ENCODE data around the gene COMMD1.
"Not testable (repeated sequence)": the region's sequence is repeated elsewhere in the genome, so short reads cannot be mapped to it uniquely, and the experiment has no call there.

The COMMD1 gene

GRCh38 chr2:61909116-61909515, 3.6 kb downstream of the COMMD1 start:
- peaks cover 2% of the 10 kb centered on the region for H3K36me3 ChIP-seq (ENCODE audit: insufficient read depth, insufficient read length, low read length)
- no peak for DNase-seq (ENCODE audit: low read depth, low spot score)
- no peaks in the 10 kb centered on the region for H3K9me3 ChIP-seq (ENCODE audit: insufficient read depth, low read length)
- no peak overlapping the region for H3K9ac ChIP-seq (ENCODE audit: insufficient read length, low read depth)
- no peaks in the 10 kb centered on the region for H3K27me3 ChIP-seq (ENCODE audit: insufficient read depth, insufficient read length)
- no peaks in the 10 kb centered on the region for H3K4me1 ChIP-seq (ENCODE audit: insufficient read depth, insufficient read length)
- TF ChIP-seq YY1 (IDR thresholded peaks at IDR 0.05; ENCODE audit: insufficient read depth, insufficient read length): no peak
- no peak for TF ChIP-seq SUZ12 (IDR thresholded peaks at IDR 0.05; ENCODE audit: extremely low read depth, insufficient read depth, insufficient read length)
- TF ChIP-seq ZNF274 (IDR thresholded peaks at IDR 0.05; ENCODE audit: low read depth, low read length): no peak
- no peak overlapping the region for H3K4me3 ChIP-seq (ENCODE audit: insufficient read length, low read depth)

- Histone ChIP-seq H3K27me3 (ENCODE audit: insufficient read depth, insufficient read length) (no peaks in the 10 kb centered on the region), H3K4me1 (ENCODE audit: insufficient read depth, insufficient read length) (no peaks in the 10 kb centered on the region), H3K36me3 (ENCODE audit: insufficient read depth, insufficient read length, low read length) (peaks cover 2% of the 10 kb centered on the region), H3K9ac (ENCODE audit: insufficient read length, low read depth) (no peak overlapping the region), H3K9me3 (ENCODE audit: insufficient read depth, low read length) (no peaks in the 10 kb centered on the region), H3K4me3 (ENCODE audit: insufficient read length, low read depth) (no peak overlapping the region)
- no peak for TF ChIP-seq ZNF274 (IDR thresholded peaks at IDR 0.05; ENCODE audit: low read depth, low read length)
- TF ChIP-seq SUZ12 (IDR thresholded peaks at IDR 0.05; ENCODE audit: extremely low read depth, insufficient read depth, insufficient read length): no peak
- TF ChIP-seq YY1 (IDR thresholded peaks at IDR 0.05; ENCODE audit: insufficient read depth, insufficient read length): no peak
- DNase-seq (ENCODE audit: low read depth, low spot score): no peak
Observed at GRCh38 chr2:61910603-61911002, 5.1 kb downstream of the COMMD1 start.

GRCh38 chr2:61911510-61911909, 6.0 kb downstream of the COMMD1 start:
- H3K9me3 ChIP-seq (ENCODE audit: insufficient read depth, low read length): no peaks in the 10 kb centered on the region
- no peak for DNase-seq (ENCODE audit: low read depth, low spot score)
- H3K4me3 ChIP-seq (ENCODE audit: insufficient read length, low read depth): no peak overlapping the region
- TF ChIP-seq ZNF274 (IDR thresholded peaks at IDR 0.05; ENCODE audit: low read depth, low read length) (no peak), YY1 (IDR thresholded peaks at IDR 0.05; ENCODE audit: insufficient read depth, insufficient read length) (no peak), SUZ12 (IDR thresholded peaks at IDR 0.05; ENCODE audit: extremely low read depth, insufficient read depth, insufficient read length) (no peak)
- H3K9ac ChIP-seq (ENCODE audit: insufficient read length, low read depth): no peak overlapping the region
- H3K4me1 ChIP-seq (ENCODE audit: insufficient read depth, insufficient read length): no peaks in the 10 kb centered on the region
- H3K36me3 ChIP-seq (ENCODE audit: insufficient read depth, insufficient read length, low read length): peaks cover 2% of the 10 kb centered on the region
- H3K27me3 ChIP-seq (ENCODE audit: insufficient read depth, insufficient read length): no peaks in the 10 kb centered on the region

- not testable (repeated sequence) for DNase-seq (ENCODE audit: low read depth, low spot score)
Observed at GRCh38 chr2:61914794-61915193, 9.3 kb downstream of the COMMD1 start.

GRCh38 chr2:61920548-61920947, 15.1 kb downstream of the COMMD1 start:
- no peaks in the 10 kb centered on the region for H3K9me3 ChIP-seq (ENCODE audit: insufficient read depth, low read length)
- H3K9ac ChIP-seq (ENCODE audit: insufficient read length, low read depth): no peak overlapping the region
- no peaks in the 10 kb centered on the region for H3K27me3 ChIP-seq (ENCODE audit: insufficient read depth, insufficient read length)
- TF ChIP-seq SUZ12 (IDR thresholded peaks at IDR 0.05; ENCODE audit: extremely low read depth, insufficient read depth, insufficient read length) (no peak), YY1 (IDR thresholded peaks at IDR 0.05; ENCODE audit: insufficient read depth, insufficient read length) (no peak), ZNF274 (IDR thresholded peaks at IDR 0.05; ENCODE audit: low read depth, low read length) (no peak)
- no peaks in the 10 kb centered on the region for H3K4me1 ChIP-seq (ENCODE audit: insufficient read depth, insufficient read length)
- DNase-seq (ENCODE audit: low read depth, low spot score): no peak
- peaks cover 2% of the 10 kb centered on the region for H3K36me3 ChIP-seq (ENCODE audit: insufficient read depth, insufficient read length, low read length)
- no peak overlapping the region for H3K4me3 ChIP-seq (ENCODE audit: insufficient read length, low read depth)

More at GRCh38 chr2:61914794-61915193, 9.3 kb downstream of the COMMD1 start:
- not testable (repeated sequence) for H3K4me3 ChIP-seq (ENCODE audit: insufficient read length, low read depth); H3K4me1 ChIP-seq (ENCODE audit: insufficient read depth, insufficient read length); H3K27me3 ChIP-seq (ENCODE audit: insufficient read depth, insufficient read length); H3K9me3 ChIP-seq (ENCODE audit: insufficient read depth, low read length); H3K9ac ChIP-seq (ENCODE audit: insufficient read length, low read depth); H3K36me3 ChIP-seq (ENCODE audit: insufficient read depth, insufficient read length, low read length)

- H3K36me3 ChIP-seq (ENCODE audit: insufficient read depth, insufficient read length, low read length): peaks cover 2% of the 10 kb centered on the region
- H3K27me3 ChIP-seq (ENCODE audit: insufficient read depth, insufficient read length): no peaks in the 10 kb centered on the region
- H3K4me1 ChIP-seq (ENCODE audit: insufficient read depth, insufficient read length): no peaks in the 10 kb centered on the region
- TF ChIP-seq SUZ12 (IDR thresholded peaks at IDR 0.05; ENCODE audit: extremely low read depth, insufficient read depth, insufficient read length) (no peak), ZNF274 (IDR thresholded peaks at IDR 0.05; ENCODE audit: low read depth, low read length) (no peak), YY1 (IDR thresholded peaks at IDR 0.05; ENCODE audit: insufficient read depth, insufficient read length) (no peak)
- no peak overlapping the region for H3K9ac ChIP-seq (ENCODE audit: insufficient read length, low read depth)
- no peak overlapping the region for H3K4me3 ChIP-seq (ENCODE audit: insufficient read length, low read depth)
- H3K9me3 ChIP-seq (ENCODE audit: insufficient read depth, low read length): peaks cover 14% of the 10 kb centered on the region; the same call in 1 of the 2 replicates
- DNase-seq (ENCODE audit: low read depth, low spot score): no peak
Observed at GRCh38 chr2:61922714-61923113, 17.2 kb downstream of the COMMD1 start.

GRCh38 chr2:61924895-61925663, 19.6 kb downstream of the COMMD1 start:
- Histone ChIP-seq H3K27me3 (ENCODE audit: insufficient read depth, insufficient read length) (no peaks in the 10 kb centered on the region), H3K9me3 (ENCODE audit: insufficient read depth, low read length) (peaks cover 14% of the 10 kb centered on the region; the same call in 1 of the 2 replicates), H3K9ac (ENCODE audit: insufficient read length, low read depth) (no peak overlapping the region), H3K36me3 (ENCODE audit: insufficient read depth, insufficient read length, low read length) (no peaks in the 10 kb centered on the region), H3K4me1 (ENCODE audit: insufficient read depth, insufficient read length) (no peaks in the 10 kb centered on the region), H3K4me3 (ENCODE audit: insufficient read length, low read depth) (no peak overlapping the region)
- DNase-seq (ENCODE audit: low read depth, low spot score): no peak
- TF ChIP-seq ZNF274 (IDR thresholded peaks at IDR 0.05; ENCODE audit: low read depth, low read length): no peak
- TF ChIP-seq YY1 (IDR thresholded peaks at IDR 0.05; ENCODE audit: insufficient read depth, insufficient read length): no peak
- TF ChIP-seq SUZ12 (IDR thresholded peaks at IDR 0.05; ENCODE audit: extremely low read depth, insufficient read depth, insufficient read length): no peak

Measured in NT2/D1 (cell line).